Stimulated activated naive CD8-positive, alpha-beta T cell treated with anti-CD3 and anti-CD28 coated beads, Interleukin-15, Interleukin-2, amounts not matched to agents 100 ng/mL and 50 ng/mL, for 24 hours (primary cell): ENCODE data around the gene FUNDC2.
"Not testable (repeated sequence)": the region's sequence is repeated elsewhere in the genome, so short reads cannot be mapped to it uniquely, and the experiment has no call there.

ENCODE experiments used
- H3K27ac Mint-ChIP-seq: one replicate; pipeline ENCODE4 v1.8.0; 2021; ENCODE audit warnings: mild to moderate bottlenecking, mixed read lengths
- H3K27me3 Mint-ChIP-seq: one replicate; pipeline ENCODE4 v1.8.0; 2021; ENCODE audit warnings: mixed read lengths
- H3K36me3 Mint-ChIP-seq: one replicate; pipeline ENCODE4 v1.8.0; 2021; ENCODE audit warnings: low read depth, mixed read lengths
- H3K4me1 Mint-ChIP-seq: one replicate; pipeline ENCODE4 v1.8.0; 2021; ENCODE audit warnings: low read depth, mixed read lengths
- H3K4me3 Mint-ChIP-seq: one replicate; pipeline ENCODE4 v1.8.0; 2021; ENCODE audit warnings: mild to moderate bottlenecking, mixed read lengths
- H3K9me3 Mint-ChIP-seq: one replicate; pipeline ENCODE4 v1.8.0; 2021; ENCODE audit warnings: mixed read lengths

FUNDC2 gene

DNA sequence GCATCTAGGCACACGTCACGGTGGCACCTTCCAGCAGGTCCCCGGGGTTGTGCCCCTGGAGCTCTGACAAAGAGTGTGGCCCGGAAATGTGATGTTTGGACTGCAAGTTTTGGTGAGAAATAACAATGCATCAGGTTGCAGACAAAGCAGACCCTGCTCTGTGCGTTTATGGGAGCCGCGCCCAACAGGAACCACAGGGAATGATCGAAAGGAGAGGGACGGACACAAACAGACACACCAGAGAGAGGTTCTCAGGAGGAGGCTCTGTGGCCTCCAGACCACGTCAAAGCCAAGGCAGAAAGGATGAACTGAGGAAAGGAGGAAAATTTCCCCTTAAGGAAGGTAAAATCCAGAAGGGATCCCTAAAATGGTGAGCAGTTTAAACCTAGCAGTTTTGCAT is 20.3 kb upstream of the FUNDC2 start:
- not testable (repeated sequence) for H3K4me1 Mint-ChIP-seq, H3K4me3 Mint-ChIP-seq, H3K36me3 Mint-ChIP-seq, H3K9me3 Mint-ChIP-seq, H3K27me3 Mint-ChIP-seq, H3K27ac Mint-ChIP-seq

DNA sequence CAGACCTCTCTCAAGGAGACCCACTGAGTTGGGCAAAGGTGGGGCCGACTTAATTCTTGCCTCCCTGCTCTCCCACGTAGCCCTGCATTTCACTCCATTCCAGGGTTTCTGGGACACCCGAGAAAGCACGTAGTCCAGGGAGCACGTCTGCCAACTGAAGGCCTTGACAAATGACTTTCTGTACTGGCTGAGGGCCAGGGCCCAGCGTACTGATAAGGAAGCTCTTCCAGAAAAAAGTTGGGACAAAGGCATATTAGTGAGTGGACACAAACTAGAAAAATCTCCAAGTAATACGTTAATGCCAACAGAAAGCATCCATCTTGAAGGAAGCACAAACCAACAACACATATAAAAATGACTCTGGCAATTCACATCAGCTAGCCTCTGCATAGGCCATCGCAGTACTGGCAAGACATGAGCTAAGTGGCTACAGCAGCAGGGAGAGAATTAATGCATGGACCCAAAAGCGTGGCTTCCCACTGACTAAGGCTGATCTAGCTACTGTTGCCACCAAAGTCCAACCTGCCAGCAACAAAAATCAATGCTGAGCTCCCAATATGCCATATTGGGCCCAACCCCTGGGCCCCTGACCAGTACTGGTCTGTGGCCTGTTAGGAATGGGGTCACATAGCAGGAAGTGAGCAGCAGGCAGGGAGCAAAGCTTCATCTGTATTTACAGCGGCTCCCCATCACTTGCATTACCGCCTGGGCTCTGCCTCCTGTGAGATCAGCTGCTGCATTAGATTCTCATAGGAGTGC is 19.6 kb upstream of the FUNDC2 start:
- H3K27ac Mint-ChIP-seq, H3K4me3 Mint-ChIP-seq, H3K4me1 Mint-ChIP-seq, H3K36me3 Mint-ChIP-seq, H3K9me3 Mint-ChIP-seq, H3K27me3 Mint-ChIP-seq: not testable (repeated sequence)

GRCh38 chrX:155008578-155008977 is 18.1 kb upstream of the FUNDC2 start:
- H3K27me3 Mint-ChIP-seq, H3K9me3 Mint-ChIP-seq, H3K36me3 Mint-ChIP-seq, H3K4me3 Mint-ChIP-seq, H3K4me1 Mint-ChIP-seq, H3K27ac Mint-ChIP-seq: not testable (repeated sequence)

DNA sequence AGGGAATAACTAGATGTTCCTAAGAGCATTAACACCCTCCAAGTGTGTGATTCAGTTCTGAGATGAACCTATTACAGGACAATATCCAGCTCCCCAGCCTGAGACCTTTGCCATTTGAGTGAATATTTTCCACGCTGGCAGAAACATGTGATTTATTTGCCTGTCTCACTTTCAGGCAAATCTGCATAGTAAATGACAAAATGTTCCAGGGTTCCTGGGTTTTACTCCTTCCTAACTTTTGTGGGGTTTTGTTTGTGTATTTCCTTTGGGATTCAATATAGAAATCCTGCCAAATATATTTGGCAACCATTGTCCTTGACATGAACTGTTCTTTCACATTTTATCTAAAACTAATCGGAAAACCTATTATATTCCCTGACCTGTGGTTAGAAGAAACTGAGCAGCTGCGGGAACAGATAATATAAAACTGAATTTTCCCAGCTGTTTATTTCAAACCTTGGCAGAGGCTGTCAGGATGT is 16.6 kb upstream of the FUNDC2 start:
- Mint-ChIP-seq H3K4me1 (peaks cover 5% of the 10 kb centered on the region), H3K4me3 (no peak overlapping the region), H3K27ac (no peak overlapping the region), H3K9me3 (no peaks in the 10 kb centered on the region), H3K27me3 (no peaks in the 10 kb centered on the region), H3K36me3 (no peaks in the 10 kb centered on the region)

DNA sequence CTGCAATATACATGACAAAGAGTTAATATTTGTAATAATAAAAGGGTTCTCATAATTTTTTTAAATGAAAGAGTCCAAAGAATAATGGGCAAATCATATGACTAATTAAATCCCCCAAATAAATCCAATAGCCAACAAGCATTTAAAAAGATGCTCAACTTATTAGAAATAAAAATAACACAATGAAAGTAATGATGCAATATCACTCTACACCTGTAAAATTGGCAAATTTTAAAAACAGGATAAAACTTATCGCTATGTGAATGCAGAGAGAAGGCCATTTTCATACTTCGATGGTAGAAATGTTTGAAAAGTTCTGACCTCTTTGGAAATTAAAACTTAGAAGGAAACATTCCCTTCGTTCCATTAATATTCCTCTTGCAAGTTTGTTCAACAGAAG is 6.1 kb upstream of the FUNDC2 start:
- no peak overlapping the region for H3K4me3 Mint-ChIP-seq
- no peaks in the 10 kb centered on the region for H3K9me3 Mint-ChIP-seq
- no peak overlapping the region for H3K27ac Mint-ChIP-seq
- peaks cover 8% of the 10 kb centered on the region for H3K4me1 Mint-ChIP-seq
- no peaks in the 10 kb centered on the region for H3K27me3 Mint-ChIP-seq
- H3K36me3 Mint-ChIP-seq: no peaks in the 10 kb centered on the region

DNA sequence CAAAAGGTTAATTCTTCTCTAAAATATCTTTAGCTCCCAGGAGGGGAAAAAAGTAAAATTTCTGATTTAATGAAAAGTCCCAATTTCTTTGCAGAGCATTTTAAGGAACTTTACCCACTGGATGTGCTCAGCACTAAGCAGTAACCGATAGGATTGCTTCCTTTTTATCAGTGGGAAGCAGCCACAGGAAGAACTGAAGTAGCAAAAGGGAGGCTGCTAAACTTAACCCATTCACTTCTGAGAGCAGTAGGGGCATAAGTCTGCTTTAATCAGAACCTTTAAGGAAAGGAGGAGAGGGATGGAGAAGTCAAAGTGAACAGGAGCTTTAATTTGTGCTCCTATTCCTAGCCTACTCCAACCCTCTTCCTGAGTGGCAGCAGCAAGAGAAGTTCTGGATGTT is 4.1 kb upstream of the FUNDC2 start, which contains the start of gene F8:
F8 (minus strand) TSS at position 139 of the 400 bp plus-strand sequence. CDS start 171 bp downstream, outside the sequence.
- peaks cover 8% of the 10 kb centered on the region for H3K4me1 Mint-ChIP-seq
- no peaks in the 10 kb centered on the region for H3K36me3 Mint-ChIP-seq
- H3K27me3 Mint-ChIP-seq: no peaks in the 10 kb centered on the region
- H3K9me3 Mint-ChIP-seq: no peaks in the 10 kb centered on the region
- H3K27ac Mint-ChIP-seq: no peak within 1 kb of the TSS
- H3K4me3 Mint-ChIP-seq: no peak within 1 kb of the TSS

DNA sequence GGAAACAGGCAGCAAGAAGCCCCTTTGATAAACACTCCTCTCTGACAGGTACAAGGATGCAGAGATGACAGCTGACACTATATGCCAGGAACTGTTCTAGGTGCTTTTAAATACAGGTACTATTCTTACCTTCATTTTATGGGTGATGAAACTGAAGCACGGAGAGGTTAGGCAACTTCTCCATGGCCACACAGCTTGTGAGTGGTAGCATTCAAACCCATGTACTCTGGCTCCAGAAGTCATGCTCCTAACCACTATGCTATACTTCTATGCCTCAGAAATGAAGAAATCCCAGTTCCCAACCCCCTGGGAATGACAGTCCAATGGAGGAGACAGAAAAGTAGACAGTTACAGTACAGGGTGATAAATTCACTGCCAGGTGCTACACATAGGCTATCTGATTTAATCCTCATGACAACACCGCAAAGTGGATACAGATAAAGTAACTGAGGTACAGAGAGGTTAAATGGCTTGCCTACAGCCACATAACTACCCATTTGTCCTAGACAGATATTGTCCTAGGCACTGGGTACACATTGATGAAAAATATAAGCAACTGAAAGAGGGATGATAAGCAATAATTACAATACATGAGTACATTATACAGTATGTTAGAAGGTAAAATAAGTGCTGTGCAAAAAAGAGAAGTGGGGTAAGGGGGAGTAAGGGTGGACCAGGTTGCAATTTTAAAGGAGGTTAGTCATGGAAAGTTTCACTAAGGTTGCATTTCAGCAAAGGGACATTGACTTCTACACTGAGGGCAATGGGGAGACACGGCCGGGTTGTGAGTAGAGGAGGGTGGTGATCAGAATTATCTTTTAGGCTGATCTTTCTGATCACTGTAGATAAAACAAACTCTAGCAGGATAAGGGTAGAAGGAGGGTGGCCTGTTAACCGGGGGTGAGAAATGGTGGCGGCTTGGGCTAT is 2.5 kb upstream of the FUNDC2 start:
- Mint-ChIP-seq H3K36me3 (no peaks in the 10 kb centered on the region), H3K9me3 (no peaks in the 10 kb centered on the region), H3K4me1 (peaks cover 20% of the 10 kb centered on the region), H3K27ac (no peak overlapping the region), H3K27me3 (no peaks in the 10 kb centered on the region), H3K4me3 (no peak overlapping the region)

DNA sequence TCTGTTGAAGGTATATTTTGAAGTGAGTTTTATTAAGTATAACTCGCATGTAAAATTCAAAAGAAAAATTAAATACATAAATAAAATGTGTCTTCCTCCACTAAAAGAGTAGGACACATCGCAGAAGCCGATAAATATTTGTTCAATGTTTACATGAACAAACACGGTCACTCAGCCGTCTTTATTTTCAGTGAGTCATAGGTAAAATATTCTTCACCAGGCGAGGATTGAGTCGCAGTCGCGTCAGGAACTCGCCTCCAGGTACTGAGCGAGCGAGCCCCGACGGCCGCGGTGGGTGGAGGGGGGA is 271 bp upstream of the FUNDC2 start:
- peak overlapping the region; percentile 80 for H3K27ac Mint-ChIP-seq
- peak overlapping the region; percentile 89 for H3K4me3 Mint-ChIP-seq
- H3K36me3 Mint-ChIP-seq: no peaks in the 10 kb centered on the region
- peaks cover 33% of the 10 kb centered on the region for H3K4me1 Mint-ChIP-seq
- H3K9me3 Mint-ChIP-seq: no peaks in the 10 kb centered on the region
- no peaks in the 10 kb centered on the region for H3K27me3 Mint-ChIP-seq

DNA sequence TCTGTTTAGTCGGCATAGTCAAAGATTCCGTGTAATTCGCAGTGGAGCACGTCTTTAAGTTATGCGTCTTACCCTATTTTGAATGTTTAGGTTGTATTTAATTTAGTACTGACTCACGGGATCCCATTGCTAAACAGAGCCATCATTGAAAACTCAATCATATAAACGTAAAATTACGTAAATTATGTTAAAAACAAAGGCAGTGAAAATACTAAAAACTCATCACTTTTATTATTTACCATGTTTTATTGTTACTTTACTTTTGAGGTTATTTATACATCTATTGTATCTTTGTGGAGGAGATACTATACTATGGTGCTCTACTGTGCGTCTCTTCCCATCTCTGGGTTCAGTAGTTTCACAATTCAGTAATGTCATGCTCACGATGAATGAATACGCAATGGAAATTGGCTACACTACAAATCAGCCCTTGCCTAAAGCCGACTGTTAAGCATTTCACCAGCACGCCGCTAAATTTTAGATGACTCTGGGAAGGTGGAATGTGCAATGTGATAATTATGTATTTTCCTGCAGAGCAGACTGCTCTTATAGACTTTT is 944 bp downstream of the FUNDC2 start:
- peak overlapping the region; percentile 89 for H3K4me3 Mint-ChIP-seq
- H3K9me3 Mint-ChIP-seq: no peaks in the 10 kb centered on the region
- H3K4me1 Mint-ChIP-seq: peaks cover 38% of the 10 kb centered on the region
- no peaks in the 10 kb centered on the region for H3K27me3 Mint-ChIP-seq
- H3K36me3 Mint-ChIP-seq: no peaks in the 10 kb centered on the region
- H3K27ac Mint-ChIP-seq: peak overlapping the region; percentile 91

DNA sequence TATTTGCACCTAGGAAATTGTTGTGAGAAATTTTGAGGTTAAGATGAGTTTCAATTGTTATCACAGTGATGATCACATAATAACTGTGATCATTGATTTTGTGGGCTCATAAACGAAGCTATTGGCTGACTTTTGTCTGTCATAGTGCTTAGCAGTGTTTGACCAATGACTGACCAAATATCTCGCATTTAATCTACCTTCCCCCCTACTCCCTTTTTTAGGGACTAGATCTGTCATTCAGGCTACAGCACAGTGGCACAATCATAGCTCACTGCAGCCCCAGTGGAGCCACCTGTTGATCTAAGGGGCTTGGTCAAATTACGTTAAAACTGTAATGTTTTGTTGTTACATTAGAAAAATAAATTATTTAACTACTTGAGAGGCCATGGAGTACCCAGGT is 1.5 kb downstream of the FUNDC2 start:
- peaks cover 38% of the 10 kb centered on the region for H3K4me1 Mint-ChIP-seq
- H3K9me3 Mint-ChIP-seq: no peaks in the 10 kb centered on the region
- H3K27ac Mint-ChIP-seq: peak overlapping the region; percentile 91
- no peaks in the 10 kb centered on the region for H3K27me3 Mint-ChIP-seq
- H3K4me3 Mint-ChIP-seq: peak overlapping the region; percentile 89
- no peaks in the 10 kb centered on the region for H3K36me3 Mint-ChIP-seq

GRCh38 chrX:155028877-155029291 is 2.2 kb downstream of the FUNDC2 start:
- Mint-ChIP-seq H3K4me3 (peak overlapping the region; percentile 89), H3K27ac (peak overlapping the region; percentile 91)

GRCh38 chrX:155031657-155032056 is 5.0 kb downstream of the FUNDC2 start:
- Mint-ChIP-seq H3K4me3 (no peak overlapping the region), H3K9me3 (no peaks in the 10 kb centered on the region), H3K27me3 (no peaks in the 10 kb centered on the region), H3K36me3 (peaks cover 21% of the 10 kb centered on the region), H3K4me1 (peaks cover 33% of the 10 kb centered on the region), H3K27ac (no peak overlapping the region)

More at GRCh38 chrX:155028877-155029291, 2.2 kb downstream of the FUNDC2 start:
- Mint-ChIP-seq H3K4me1 (peaks cover 38% of the 10 kb centered on the region), H3K36me3 (no peaks in the 10 kb centered on the region), H3K9me3 (no peaks in the 10 kb centered on the region), H3K27me3 (no peaks in the 10 kb centered on the region)

- no peaks in the 10 kb centered on the region for H3K27me3 Mint-ChIP-seq
- H3K27ac Mint-ChIP-seq: no peak overlapping the region
- peaks cover 29% of the 10 kb centered on the region for H3K36me3 Mint-ChIP-seq
- H3K9me3 Mint-ChIP-seq: no peaks in the 10 kb centered on the region
- H3K4me3 Mint-ChIP-seq: no peak overlapping the region
- H3K4me1 Mint-ChIP-seq: peaks cover 19% of the 10 kb centered on the region
These were observed 9.0 kb downstream of the FUNDC2 start for GRCh38 chrX:155035688-155036087.

DNA sequence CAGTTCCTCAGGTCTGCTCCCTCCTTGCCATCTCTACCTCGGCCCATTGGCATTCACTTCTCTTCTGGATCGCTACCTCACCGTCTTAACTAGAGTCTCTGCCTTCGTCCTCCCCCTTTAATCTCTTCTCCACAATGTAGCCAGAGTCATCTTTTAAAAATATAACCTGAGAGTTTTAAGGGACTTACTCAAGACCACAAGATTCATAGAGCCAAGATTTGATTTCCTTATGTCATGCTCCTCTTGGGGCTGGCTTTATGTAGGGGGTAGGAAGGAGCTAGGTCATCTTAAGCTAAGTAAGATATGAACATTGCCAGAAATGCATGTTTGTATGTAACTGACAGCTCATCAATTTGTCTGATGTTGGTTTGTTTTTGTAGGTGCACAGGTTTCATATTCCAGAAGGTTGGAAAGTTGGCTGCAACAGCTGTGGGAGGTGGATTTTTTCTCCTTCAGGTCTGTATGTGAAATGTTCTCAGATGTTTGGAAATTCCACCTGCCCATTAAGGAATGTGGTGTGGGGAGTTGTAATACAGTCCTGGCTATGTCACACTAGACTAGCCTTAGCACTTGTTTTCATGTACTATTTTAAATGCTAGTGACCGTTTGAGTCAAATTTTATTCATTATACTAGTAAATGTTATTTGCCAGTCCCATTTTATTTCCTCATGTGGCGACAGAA is 19.6 kb downstream of the FUNDC2 start:
- Mint-ChIP-seq H3K9me3 (no peaks in the 10 kb centered on the region), H3K4me3 (no peak overlapping the region), H3K27me3 (no peaks in the 10 kb centered on the region), H3K36me3 (peaks cover 12% of the 10 kb centered on the region), H3K4me1 (peaks cover 21% of the 10 kb centered on the region), H3K27ac (no peak overlapping the region)
